ENCODE results near the gene PRPF6.

The PRPF6 gene

DNA sequence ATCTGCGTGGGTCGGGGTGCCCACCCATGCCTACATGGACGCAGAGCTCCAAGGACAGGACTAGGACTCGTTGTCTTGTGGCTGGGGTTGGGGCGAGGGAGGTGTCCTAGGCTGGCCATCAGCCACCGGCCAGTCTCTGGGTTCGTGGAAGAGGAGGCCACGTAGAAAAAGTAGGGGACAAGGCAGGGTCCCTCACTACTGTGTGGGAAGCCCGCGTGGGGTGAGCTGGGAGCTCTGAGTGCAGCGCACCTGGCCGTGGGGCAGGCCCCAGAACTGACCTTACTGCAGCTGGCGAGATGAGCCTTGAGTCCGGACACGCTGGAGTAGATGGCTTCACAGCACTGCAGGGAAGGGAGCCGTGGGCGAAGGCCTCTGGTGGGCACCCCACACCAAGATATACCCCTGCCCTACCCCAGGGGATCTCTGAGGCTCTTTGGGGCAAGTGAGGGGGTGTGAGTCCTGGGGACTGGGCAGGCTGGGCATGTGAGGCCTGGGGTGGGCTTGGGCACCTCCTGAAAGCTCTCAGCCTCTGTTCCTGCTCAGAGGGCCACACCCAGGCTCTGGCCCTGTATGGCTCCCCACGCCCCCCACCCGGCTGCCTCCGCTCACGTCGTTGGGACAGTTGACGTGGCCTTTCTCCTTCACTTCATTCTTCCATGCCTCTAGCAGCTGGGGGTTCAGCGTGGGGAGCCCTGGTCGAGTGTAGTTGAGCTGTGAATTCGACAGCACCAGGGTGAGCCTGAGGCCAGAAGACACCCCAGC lies 19.1 kb upstream of the PRPF6 start:
- TF ChIP-seq, protein P1, sequence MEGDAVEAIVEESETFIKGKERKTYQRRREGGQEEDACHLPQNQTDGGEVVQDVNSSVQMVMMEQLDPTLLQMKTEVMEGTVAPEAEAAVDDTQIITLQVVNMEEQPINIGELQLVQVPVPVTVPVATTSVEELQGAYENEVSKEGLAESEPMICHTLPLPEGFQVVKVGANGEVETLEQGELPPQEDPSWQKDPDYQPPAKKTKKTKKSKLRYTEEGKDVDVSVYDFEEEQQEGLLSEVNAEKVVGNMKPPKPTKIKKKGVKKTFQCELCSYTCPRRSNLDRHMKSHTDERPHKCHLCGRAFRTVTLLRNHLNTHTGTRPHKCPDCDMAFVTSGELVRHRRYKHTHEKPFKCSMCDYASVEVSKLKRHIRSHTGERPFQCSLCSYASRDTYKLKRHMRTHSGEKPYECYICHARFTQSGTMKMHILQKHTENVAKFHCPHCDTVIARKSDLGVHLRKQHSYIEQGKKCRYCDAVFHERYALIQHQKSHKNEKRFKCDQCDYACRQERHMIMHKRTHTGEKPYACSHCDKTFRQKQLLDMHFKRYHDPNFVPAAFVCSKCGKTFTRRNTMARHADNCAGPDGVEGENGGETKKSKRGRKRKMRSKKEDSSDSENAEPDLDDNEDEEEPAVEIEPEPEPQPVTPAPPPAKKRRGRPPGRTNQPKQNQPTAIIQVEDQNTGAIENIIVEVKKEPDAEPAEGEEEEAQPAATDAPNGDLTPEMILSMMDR (conservative IDR thresholded peaks at IDR 0.05; ENCODE audit: control insufficient read depth, insufficient read depth, low read depth, low read length), result no peak
- no peak overlapping the region for H3K4me3 ChIP-seq (ENCODE audit: control insufficient read depth, low read depth, low read length)
- DNase-seq (ENCODE audit: low read depth), result no peak

DNA sequence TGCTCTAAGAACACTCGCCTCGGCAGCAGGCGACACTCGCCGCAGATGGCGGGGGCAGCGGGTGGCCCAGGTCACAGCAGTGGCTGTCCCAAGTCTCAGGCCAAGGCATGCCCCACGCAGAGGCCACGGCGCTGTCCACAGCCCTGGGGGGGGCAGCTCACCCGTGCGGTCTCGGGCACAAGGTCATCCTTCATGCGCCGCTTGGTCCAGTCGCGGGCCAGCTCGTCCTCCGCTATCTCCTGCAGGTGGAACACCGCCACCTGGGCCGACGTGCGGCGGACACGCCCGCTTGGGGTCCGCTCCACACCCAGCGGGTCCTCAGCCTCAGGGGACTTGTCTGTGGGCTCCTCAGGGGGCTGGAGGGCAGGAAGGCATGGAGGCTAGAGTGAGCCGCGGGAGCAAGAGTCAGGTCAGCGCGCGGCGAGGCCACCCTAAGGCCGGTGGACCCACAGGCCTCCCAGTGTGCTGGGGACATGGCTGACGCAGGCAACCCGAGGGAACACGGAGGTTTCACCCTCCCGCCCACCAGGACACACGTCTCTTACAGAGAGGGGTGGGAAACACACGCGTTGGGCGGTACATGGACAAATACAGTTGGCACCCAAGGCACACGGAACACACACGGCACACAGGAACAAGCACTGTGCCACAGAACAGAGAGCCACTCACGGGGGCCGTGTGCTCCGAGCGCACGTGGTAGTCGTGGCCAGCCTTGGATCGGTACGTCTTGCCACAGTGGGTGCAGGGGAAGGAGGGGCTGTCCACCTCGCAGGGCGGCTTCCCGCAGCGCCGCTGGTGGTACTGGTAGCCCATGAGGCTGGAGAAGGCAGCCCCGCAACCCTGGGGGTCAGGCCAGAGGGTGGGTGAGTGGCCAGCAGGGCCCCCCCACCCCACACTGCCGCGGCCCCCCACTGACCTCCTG lies 18.2 kb upstream of the PRPF6 start:
- no peak for DNase-seq (ENCODE audit: low read depth)
- no peak overlapping the region for H3K4me3 ChIP-seq (ENCODE audit: control insufficient read depth, low read depth, low read length)
- TF ChIP-seq, protein P1 (conservative IDR thresholded peaks at IDR 0.05; ENCODE audit: control insufficient read depth, insufficient read depth, low read depth, low read length), result no peak

DNA sequence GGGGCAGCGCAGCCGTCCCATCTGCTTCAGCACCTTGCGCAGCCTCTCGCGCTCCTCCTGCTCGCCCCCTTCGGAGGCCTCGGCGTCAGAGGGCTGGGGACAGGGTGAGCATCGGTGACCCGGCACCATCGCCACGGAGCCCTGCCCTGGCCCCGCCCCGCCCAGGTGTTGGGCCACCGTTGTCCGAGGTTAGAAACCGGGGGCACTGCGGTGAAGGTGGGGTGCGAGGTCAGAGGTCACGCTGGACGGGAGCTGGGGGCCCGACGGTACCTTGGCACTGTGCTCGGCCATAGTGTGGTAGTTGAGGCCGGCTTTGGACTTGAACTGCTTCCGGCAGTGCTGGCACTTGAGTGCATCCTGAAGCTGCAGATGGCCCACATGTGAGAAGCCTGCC lies 17.6 kb upstream of the PRPF6 start:
- no peak for DNase-seq (ENCODE audit: low read depth)
- H3K4me3 ChIP-seq (ENCODE audit: control insufficient read depth, low read depth, low read length), result no peak overlapping the region
- TF ChIP-seq, protein P1 (conservative IDR thresholded peaks at IDR 0.05; ENCODE audit: control insufficient read depth, insufficient read depth, low read depth, low read length), result no peak

DNA sequence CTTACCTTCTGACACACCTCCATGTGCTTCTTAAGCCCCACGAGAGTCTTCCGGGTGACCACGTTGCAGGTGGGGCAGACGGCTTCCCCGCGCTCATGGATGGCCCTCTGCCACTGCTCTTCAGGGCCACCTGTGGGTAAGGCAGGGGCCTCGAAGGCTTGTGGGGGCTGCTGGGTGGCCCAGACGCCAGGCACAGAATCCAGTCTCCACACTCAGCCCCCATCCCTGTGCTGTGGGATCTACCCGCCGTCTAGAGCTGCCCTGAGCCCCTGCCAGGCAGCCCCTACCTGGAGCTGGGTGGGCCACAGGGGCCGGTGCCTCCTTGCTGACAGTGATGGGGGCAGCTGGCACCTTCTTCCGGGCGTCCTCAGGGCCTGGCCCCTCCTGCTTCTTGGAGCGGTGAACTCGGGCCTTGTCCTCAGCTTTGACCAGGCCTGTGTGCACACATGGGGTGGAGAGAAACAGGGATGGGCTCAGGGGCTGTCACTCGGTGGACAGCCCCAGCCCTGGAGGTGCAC lies 17.1 kb upstream of the PRPF6 start:
- TF ChIP-seq, protein P1 (conservative IDR thresholded peaks at IDR 0.05; ENCODE audit: control insufficient read depth, insufficient read depth, low read depth, low read length), result no peak
- H3K4me3 ChIP-seq (ENCODE audit: control insufficient read depth, low read depth, low read length), result no peak overlapping the region
- no peak for DNase-seq (ENCODE audit: low read depth)

DNA sequence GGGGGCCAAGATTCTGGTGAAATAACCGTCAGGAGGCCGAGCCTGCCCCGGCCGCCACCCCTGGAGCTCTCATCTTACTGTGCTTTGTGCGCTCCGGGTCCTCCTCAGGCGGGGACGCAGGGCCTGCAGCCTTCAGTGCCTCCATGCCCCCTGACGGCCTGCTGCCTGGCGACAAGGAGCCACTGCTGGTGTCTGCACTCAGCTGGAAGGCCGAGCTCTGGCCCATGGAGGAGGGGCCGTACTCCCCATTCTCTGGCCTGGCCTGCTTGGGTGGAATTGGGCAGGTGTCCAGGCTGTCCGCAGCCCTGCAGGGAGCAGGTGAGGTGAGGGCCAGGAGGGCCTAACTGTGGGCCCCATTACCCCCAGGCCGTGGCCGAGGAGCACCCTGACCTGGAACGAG lies 16.5 kb upstream of the PRPF6 start:
- DNase-seq (ENCODE audit: low read depth), result no peak
- H3K4me3 ChIP-seq (ENCODE audit: control insufficient read depth, low read depth, low read length), result no peak overlapping the region
- TF ChIP-seq, protein P1 (conservative IDR thresholded peaks at IDR 0.05; ENCODE audit: control insufficient read depth, insufficient read depth, low read depth, low read length), result no peak

DNA sequence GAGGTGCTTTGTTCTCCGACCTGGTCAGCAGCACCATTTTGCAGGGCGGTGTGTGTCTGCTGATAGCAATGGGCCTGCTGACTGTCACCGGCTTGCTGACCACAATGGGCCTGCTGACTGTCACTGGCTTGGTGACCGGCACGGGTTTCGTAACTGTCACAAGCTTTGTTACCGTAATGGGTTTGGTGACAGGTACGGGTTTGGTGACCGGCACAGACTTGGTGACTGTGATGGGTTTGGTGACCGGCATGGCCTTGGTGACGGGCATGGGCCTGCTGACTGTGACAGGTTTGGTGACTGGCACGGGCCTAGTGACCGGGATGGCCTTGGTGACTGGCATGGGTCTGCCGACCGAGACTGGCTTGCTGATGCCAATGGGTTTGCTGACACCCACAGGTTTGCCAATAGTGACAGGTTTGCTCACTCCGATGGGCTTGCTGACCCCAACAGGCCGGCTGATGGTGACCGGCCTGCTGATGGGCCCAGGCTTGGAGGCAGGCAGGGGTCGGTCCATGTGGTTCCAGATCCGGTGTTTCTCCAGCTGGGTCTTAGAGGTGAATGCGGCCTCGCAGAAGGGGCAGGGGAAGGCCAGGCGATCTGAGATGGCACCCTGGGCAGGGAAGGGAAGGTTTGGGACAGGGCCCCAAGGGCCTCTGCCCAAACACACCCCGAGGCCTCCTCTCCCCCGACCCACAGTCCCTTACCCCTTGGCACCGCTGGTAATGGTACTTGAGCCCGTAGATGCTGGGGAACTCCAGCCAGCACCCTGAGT lies 14.6 kb upstream of the PRPF6 start:
- TF ChIP-seq, protein P1 (conservative IDR thresholded peaks at IDR 0.05; ENCODE audit: control insufficient read depth, insufficient read depth, low read depth, low read length), result no peak
- H3K4me3 ChIP-seq (ENCODE audit: control insufficient read depth, low read depth, low read length), result no peak overlapping the region
- no peak for DNase-seq (ENCODE audit: low read depth)

Data from fibroblast of mammary gland (primary cell).